WI38 (cell line): ENCODE data around the gene PAPSS1.

ENCODE experiments used
- H3K4me3 ChIP-seq: 2 replicates; pipeline ENCODE4 v1.5.1; 2011; ENCODE audit warnings: low read depth, mild to moderate bottlenecking, control low read depth, low read length
- TF ChIP-seq, protein P1 (sequence below): IDR thresholded peaks from 2 replicates; pipeline ENCODE4 v1.5.1; 2012; ENCODE audit warnings: low read depth, mild to moderate bottlenecking, control low read depth, low read length

Gene PAPSS1

GRCh38 chr4:107640878-107641277 is 79.2 kb downstream of the PAPSS1 start:
- TF ChIP-seq, protein P1, sequence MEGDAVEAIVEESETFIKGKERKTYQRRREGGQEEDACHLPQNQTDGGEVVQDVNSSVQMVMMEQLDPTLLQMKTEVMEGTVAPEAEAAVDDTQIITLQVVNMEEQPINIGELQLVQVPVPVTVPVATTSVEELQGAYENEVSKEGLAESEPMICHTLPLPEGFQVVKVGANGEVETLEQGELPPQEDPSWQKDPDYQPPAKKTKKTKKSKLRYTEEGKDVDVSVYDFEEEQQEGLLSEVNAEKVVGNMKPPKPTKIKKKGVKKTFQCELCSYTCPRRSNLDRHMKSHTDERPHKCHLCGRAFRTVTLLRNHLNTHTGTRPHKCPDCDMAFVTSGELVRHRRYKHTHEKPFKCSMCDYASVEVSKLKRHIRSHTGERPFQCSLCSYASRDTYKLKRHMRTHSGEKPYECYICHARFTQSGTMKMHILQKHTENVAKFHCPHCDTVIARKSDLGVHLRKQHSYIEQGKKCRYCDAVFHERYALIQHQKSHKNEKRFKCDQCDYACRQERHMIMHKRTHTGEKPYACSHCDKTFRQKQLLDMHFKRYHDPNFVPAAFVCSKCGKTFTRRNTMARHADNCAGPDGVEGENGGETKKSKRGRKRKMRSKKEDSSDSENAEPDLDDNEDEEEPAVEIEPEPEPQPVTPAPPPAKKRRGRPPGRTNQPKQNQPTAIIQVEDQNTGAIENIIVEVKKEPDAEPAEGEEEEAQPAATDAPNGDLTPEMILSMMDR = no peak

DNA sequence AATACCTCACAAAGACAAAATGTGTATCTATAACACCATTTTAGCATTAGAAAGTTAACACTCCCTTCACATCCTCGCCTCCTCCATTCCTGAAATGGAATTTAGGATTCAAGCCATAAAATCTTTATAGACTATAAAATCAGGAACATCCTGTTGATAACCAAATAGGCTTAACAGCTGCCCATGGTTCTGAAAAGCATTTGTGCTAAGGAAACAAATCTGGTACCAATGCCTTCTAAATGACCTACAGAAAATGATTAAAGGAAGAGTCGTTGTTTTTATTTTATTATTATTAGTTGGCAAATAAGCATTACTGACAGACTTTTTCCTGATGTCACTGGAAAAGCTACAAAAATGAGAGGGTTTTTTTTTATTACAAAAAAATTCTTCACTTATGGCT is 79.8 kb downstream of the PAPSS1 start:
- TF ChIP-seq, protein P1 = no peak
- H3K4me3 ChIP-seq = no peak overlapping the region

More at GRCh38 chr4:107640878-107641277, 79.2 kb downstream of the PAPSS1 start:
- no peak overlapping the region for H3K4me3 ChIP-seq

- TF ChIP-seq, protein P1 = no peak
- no peak overlapping the region for H3K4me3 ChIP-seq
These were observed 84.3 kb downstream of the PAPSS1 start for GRCh38 chr4:107635735-107636134.

- H3K4me3 ChIP-seq = no peak overlapping the region
- TF ChIP-seq, protein P1 = no peak
These were observed 88.5 kb downstream of the PAPSS1 start for GRCh38 chr4:107631560-107631959.

DNA sequence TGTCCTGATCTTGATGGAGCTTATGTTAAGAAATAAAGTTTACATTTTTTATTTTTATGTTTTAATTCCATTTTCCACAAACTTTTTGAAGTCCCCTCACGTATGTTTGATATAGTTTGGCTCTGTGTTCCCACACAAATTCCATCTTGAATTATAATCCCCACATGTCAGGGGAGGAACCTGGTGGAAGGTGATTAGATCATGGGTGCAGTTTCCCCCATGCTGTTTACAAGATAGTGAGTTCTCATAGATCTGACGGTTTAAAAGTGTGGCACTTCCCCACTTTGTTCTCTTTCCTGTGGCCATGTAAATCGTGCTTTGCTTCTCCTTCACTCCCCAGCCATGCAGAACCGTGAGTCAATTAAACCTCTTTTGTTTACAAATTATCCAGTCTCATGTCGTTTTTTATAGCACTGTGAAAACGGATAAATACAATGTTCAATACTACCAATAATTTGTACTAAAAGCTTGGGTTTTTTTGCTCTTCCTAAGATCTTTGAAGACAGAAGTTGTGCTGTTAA is 89.8 kb downstream of the PAPSS1 start:
- TF ChIP-seq, protein P1 = no peak

GRCh38 chr4:107629318-107629717 is 90.7 kb downstream of the PAPSS1 start:
- no peak overlapping the region for H3K4me3 ChIP-seq
- TF ChIP-seq, protein P1 = no peak

More for the DNA sequence above, 89.8 kb downstream of the PAPSS1 start:
- H3K4me3 ChIP-seq = no peak overlapping the region

- TF ChIP-seq, protein P1 = no peak
- H3K4me3 ChIP-seq = no peak overlapping the region
These were observed 94.6 kb downstream of the PAPSS1 start for GRCh38 chr4:107625391-107625902.
